GM06990 (cell line): Measurements from ENCODE around the gene VSTM2B.
A peak's percentile ranks its signal among the peaks of the same experiment; 100 is the strongest.

Experiments
- DNase-seq: peaks from one replicate; pipeline ENCODE4 v3.0.0-alpha.2; 2011; ENCODE audit not compliant: insufficient read length; ENCODE audit errors: extremely low read depth
- H3K27me3 ChIP-seq: replicated peaks from 2 replicates; pipeline ENCODE4 v1.6.0; 2011; ENCODE audit warnings: low read length; ENCODE audit not compliant: control insufficient read depth, insufficient read depth
- H3K36me3 ChIP-seq: 2 replicates; pipeline ENCODE4 v1.5.1; 2011; ENCODE audit warnings: low read length; ENCODE audit not compliant: control insufficient read depth, insufficient read depth
- H3K4me3 ChIP-seq: replicated peaks from 2 replicates; pipeline ENCODE4 v1.5.1; 2011; ENCODE audit warnings: low read depth, mild to moderate bottlenecking, control low read depth, low read length
- TF ChIP-seq, protein P1 (sequence below): IDR thresholded peaks from 2 replicates; pipeline ENCODE4 v1.5.1; 2011; ENCODE audit warnings: low read length, control low read depth, mild to moderate bottlenecking, inconsistent platforms; ENCODE audit not compliant: insufficient read depth, poor library complexity, severe bottlenecking

Gene VSTM2B

DNA sequence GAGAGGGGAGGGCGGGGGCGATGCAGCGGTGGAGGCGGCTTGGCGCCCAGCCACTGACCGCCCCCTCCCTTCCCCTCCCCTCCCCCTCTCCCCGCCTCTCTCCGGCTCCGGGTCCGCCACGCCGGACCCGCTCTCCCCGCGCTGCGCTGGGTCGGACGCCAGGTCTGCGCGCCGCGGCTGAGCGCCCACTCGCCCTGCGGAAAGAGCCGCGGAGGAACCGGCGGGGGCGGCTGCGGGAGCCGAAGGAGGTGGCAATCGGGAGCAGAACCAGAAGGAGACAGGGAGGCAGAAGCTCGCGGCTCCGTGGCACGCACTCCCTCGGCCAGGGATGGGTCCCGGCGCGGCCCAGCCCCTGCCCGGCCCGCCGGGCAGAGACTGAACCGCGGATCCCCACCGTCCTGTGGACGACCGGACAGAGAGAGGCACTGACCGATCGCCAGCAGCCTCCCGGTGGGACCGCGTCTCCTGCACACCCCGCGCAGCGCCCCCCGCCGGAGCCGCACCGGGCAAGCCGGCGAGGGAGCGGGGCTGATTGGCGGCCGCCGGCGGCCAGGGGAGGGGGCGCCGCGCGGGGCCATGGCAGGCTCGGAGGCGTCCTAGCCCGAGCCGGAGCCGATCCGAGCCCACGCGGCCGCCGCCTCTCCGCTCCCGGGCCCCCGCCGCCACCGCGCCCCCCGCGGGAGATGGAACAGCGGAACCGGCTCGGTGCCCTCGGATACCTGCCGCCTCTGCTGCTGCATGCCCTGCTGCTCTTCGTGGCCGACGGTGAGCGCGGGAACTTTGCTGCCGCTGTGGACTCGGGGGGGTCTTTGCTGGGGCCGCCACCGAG, at the start of gene VSTM2B:
VSTM2B (plus strand) TSS at position 94 of the 829 bp plus-strand sequence; CDS start at position 684, 590 bp downstream.
- TF ChIP-seq, protein P1, sequence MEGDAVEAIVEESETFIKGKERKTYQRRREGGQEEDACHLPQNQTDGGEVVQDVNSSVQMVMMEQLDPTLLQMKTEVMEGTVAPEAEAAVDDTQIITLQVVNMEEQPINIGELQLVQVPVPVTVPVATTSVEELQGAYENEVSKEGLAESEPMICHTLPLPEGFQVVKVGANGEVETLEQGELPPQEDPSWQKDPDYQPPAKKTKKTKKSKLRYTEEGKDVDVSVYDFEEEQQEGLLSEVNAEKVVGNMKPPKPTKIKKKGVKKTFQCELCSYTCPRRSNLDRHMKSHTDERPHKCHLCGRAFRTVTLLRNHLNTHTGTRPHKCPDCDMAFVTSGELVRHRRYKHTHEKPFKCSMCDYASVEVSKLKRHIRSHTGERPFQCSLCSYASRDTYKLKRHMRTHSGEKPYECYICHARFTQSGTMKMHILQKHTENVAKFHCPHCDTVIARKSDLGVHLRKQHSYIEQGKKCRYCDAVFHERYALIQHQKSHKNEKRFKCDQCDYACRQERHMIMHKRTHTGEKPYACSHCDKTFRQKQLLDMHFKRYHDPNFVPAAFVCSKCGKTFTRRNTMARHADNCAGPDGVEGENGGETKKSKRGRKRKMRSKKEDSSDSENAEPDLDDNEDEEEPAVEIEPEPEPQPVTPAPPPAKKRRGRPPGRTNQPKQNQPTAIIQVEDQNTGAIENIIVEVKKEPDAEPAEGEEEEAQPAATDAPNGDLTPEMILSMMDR, result no peak
- Histone ChIP-seq H3K4me3 (no peak within 1 kb of the TSS), H3K36me3 (no peaks in the 10 kb centered on the region), H3K27me3 (no peaks in the 10 kb centered on the region; the same call in none of the 2 replicates)
- DNase-seq, result no peak

DNA sequence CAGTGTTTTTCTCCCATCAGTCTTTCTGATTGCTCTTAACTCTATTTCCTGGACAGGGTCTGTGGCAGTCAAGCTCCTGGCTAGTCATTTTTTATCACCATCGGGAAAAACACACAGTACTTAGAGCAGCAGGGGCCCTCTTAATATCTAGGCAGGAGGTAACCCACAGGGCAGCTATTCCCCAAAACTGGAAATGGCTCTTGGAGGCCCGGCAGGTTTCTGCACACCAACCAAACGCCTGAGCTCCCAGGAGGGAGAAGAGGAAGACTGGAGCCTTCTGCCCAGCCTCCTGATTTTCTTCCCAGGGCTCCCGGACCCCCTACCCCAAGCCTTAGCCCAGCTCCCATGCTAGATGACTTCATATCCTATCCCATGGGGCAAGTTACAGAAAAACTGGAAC, 49.3 kb upstream of the VSTM2B start:
- Histone ChIP-seq H3K27me3 (no peaks in the 10 kb centered on the region; the same call in 1 of the 2 replicates), H3K36me3 (no peaks in the 10 kb centered on the region), H3K4me3 (no peak overlapping the region)
- TF ChIP-seq, protein P1, result no peak
- DNase-seq, result no peak

DNA sequence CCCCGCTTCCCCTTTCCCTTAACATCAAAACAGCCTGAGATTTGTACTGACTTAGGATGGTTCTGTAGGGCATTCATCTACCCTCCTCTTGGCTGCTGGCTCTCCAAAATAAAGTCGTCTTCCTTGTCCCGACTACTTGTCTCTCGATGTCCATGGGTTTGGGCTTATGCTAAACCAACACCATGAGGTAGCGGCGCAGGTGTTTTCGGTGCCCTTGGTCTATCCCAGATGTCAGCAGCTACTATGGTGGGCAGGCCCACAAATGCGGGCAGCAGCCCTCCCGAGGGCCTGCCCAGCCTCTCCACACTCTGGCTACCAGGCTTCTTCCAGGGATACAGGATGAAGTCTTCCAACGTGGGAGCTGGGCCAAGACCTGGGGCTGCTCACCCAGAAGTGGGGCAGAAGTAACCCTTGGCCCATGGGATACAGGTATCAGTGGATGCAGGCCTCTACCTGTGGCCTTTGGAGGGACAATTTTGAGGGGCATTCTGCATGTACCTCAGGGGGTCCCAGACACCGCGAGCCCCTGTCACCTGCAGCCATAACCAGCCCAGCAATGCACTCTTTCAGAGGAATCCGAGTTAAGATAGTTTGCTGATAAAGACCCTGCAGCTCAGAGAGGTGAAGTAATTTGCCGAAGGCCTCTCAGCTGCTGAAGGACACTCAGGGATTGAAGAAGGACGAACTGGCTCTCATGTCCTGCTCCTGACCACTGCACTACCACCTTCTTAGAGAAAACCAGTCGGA, 47.8 kb upstream of the VSTM2B start:
- Histone ChIP-seq H3K4me3 (no peak overlapping the region), H3K27me3 (no peaks in the 10 kb centered on the region; the same call in 1 of the 2 replicates), H3K36me3 (no peaks in the 10 kb centered on the region)
- TF ChIP-seq, protein P1, result no peak
- no peak for DNase-seq

DNA sequence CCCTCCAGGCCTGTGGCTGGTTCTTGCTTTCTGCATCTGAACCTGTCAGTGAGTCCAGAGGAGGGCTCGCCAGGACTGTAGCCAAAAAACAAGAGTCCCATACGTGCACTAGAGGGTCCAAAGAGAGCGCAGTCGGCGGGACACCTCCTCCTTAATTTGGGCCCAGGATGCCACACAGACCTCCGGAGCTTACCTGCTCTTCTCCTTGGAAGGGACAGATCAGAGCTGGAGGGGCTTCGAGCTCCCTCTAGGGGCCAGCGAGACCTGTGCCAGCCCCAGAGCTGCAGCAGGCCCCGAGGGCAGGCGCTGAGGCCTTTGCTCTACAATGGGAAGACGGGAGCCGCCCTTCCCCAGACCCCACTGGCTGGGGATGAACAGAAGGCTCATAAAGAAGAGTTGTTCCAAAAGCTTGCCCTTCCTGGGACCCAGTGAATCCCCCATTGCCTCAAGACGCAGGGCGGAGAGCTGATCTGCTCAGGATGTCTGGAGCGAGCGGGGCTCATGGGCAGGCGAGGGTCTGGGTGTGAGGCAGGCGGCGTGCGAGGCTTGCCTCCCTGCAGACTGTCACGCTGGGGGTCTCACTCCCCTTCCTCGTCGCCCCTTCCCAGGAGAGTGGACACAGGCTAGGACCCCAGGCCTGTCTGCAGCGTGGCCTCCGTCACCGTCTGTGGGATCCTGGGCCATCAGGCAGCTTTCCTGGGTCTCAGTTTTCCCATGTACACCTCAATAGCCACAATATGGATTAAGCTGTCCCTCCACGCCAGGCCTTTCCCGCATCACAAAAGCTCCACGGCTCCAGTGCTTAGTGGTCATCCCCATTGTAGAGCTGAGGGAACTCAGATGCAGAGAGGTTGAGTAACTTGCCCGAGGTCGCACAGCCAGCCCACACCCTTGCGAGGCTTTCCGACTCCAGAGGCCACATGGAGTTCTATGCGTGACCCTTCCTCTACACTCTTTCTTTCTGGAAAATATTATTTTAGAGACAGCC, 46.9 kb upstream of the VSTM2B start:
- no peak overlapping the region for H3K4me3 ChIP-seq
- H3K36me3 ChIP-seq, result no peaks in the 10 kb centered on the region
- no peaks in the 10 kb centered on the region; the same call in 1 of the 2 replicates for H3K27me3 ChIP-seq
- no peak for DNase-seq
- TF ChIP-seq, protein P1, result peak; percentile 75

DNA sequence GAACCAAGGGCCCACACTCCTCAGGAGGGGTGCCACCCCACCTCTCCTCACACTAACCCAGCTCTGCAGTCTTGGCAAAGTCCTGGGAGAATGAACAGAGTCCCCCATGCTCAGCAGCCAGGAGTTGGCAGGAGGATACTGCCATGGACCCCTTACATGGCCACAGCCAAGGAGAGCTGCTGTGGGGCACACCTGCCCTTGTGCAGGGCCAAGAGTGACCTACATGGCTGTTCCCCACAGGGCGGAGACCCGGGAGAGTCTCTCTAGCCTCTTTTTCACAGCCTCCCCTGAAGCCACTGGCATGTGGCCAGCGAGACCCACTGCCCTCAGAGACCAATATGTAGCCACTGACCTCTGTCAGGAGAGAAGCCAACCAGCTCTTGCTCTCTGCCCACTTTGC, 45.9 kb upstream of the VSTM2B start:
- DNase-seq, result no peak
- Histone ChIP-seq H3K36me3 (no peaks in the 10 kb centered on the region), H3K27me3 (no peaks in the 10 kb centered on the region; the same call in 1 of the 2 replicates)

More for the DNA sequence above, 45.9 kb upstream of the VSTM2B start:
- TF ChIP-seq, protein P1, result no peak
- no peak overlapping the region for H3K4me3 ChIP-seq
